ENCODE data around the gene IL4R.

- TF ChIP-seq POLR2A (IDR thresholded peaks at IDR 0.05) (no peak), CTCF (IDR thresholded peaks at IDR 0.05) (no peak)
Measured at GRCh38 chr16:27351989-27352388, 38.2 kb downstream of the IL4R start.
